ENCODE measurements around the gene MKRN3. TPM values are rescaled to one million over a fixed set of nuclear protein-coding genes. Genes with fewer than 3 reads are reported as not detected.
"Not testable (repeated sequence)": the region's sequence is repeated elsewhere in the genome, so short reads cannot be mapped to it uniquely, and the experiment has no call there.

The MKRN3 gene
- total RNA-seq, 1 donor from 2014 or later = 18.3 TPM

DNA sequence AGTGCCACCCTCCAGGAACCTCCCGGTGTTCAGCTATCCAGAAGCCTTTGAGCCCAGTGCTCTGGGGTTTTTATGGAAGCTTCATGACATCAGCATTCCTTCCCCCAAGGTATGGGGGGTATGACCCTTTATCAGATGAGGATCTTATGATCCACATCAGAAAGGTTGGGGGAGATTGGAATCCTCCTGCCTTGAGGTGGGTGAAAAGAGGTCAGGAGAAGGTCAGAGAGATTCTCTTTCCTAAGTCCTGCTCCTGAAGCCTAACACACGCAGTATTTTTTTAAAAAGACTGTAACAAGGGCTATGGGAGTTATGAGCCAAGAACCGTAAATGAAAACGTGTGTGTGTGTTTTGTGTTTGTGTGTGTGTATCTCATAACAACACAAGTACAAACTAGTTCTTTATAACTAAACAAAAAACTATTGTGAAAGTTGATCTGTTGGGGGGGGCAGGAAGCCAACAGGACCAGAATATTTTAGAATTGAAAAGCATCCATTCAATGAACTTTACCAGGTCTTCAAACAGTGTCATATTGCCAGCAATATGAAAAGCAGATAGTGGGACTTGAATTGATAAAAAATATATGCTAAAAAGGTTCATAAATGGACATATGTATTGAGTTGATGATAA is 13.2 kb downstream of the MKRN3 start:
- FAIRE-seq (no peak), DNase-seq (ENCODE audit: low spot score in 2 of 2) (no peak)

GRCh38 chr15:23588268-23588667 is 22.8 kb downstream of the MKRN3 start:
- FAIRE-seq = no peak
- no peak for DNase-seq (ENCODE audit: low spot score in 2 of 2)

GRCh38 chr15:23589012-23589411 is 23.5 kb downstream of the MKRN3 start:
- DNase-seq (ENCODE audit: low spot score in 2 of 2) (no peak), FAIRE-seq (no peak)

GRCh38 chr15:23594252-23594770 is 28.8 kb downstream of the MKRN3 start:
- FAIRE-seq (no peak), DNase-seq (ENCODE audit: low spot score in 2 of 2) (no peak)

GRCh38 chr15:23595368-23595767 is 29.9 kb downstream of the MKRN3 start:
- FAIRE-seq = no peak
- no peak for DNase-seq (ENCODE audit: low spot score in 2 of 2)

- FAIRE-seq = no peak
- DNase-seq (ENCODE audit: low spot score in 2 of 2) = no peak
Measured at GRCh38 chr15:23596736-23597135, 31.3 kb downstream of the MKRN3 start.

DNA sequence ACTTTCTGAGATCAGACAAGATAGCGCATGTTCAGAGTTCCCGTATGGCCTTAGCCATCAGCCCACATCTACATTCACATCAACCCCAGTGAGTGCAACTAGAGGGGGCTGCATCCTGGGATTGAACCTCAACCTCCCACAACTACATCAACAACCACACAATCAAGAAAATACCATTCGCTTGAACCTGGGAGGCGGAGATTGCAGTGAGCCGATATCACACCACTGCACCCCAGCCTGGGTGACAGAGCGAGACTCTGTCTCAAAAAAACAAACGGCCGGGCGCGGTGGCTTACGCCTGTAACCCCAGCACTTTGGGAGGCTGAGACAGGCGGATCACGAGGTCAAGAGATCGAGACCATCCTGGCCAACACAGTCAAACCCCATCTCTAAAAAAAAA is 31.8 kb downstream of the MKRN3 start:
- DNase-seq (ENCODE audit: low spot score in 2 of 2); FAIRE-seq: not testable (repeated sequence)

GRCh38 chr15:23599053-23599452 is 33.6 kb downstream of the MKRN3 start:
- FAIRE-seq (no peak), DNase-seq (ENCODE audit: low spot score in 2 of 2) (no peak)

GRCh38 chr15:23602124-23602523 is 36.6 kb downstream of the MKRN3 start:
- no peak for FAIRE-seq

GRCh38 chr15:23606226-23606625 is 40.8 kb downstream of the MKRN3 start:
- DNase-seq (ENCODE audit: low spot score in 2 of 2) = no peak
- no peak for FAIRE-seq

More at GRCh38 chr15:23602124-23602523, 36.6 kb downstream of the MKRN3 start:
- DNase-seq (ENCODE audit: low spot score in 2 of 2) = no peak

GRCh38 chr15:23616536-23616935 is 51.1 kb downstream of the MKRN3 start:
- DNase-seq (ENCODE audit: low spot score in 2 of 2) = no peak
- no peak for FAIRE-seq

Small RNA genes lying within 50 kb of the gene (small RNA-seq; reads per million reads assigned to genes)
- gene MIR4508 = not detected

Other genes starting within 250 kb of the MKRN3 start
- not detected for gene GOLGA6L26, start 231.5 kb upstream of the MKRN3 start, total RNA-seq
- not detected for gene GOLGA8S, start 210.9 kb upstream of the MKRN3 start, total RNA-seq
- not detected for gene GOLGA6L2, start 118.4 kb upstream of the MKRN3 start, total RNA-seq
- 2.4 TPM for gene MAGEL2, start 82.2 kb downstream of the MKRN3 start, total RNA-seq
- 97.0 TPM for gene NDN, start 121.6 kb downstream of the MKRN3 start, total RNA-seq

All from frontal cortex (tissue), 4 donors.